ENCODE measurements around the gene SSPN. TPM values are rescaled to one million over a fixed set of nuclear protein-coding genes. Genes with fewer than 3 reads are reported as not detected.
"Not testable (repeated sequence)": the region's sequence is repeated elsewhere in the genome, so short reads cannot be mapped to it uniquely, and the experiment has no call there.

The SSPN gene
- polyA plus RNA-seq, 6 donors from 2014 or later: 1.0 to 6.7 (median 5.0) TPM

GRCh38 chr12:26224657-26225056 is 29.3 kb downstream of the SSPN start:
- H3K27ac Mint-ChIP-seq: no peak overlapping the region
- no peak for ATAC-seq (ENCODE audit: low read depth in 2 of 2)
- H3K4me3 Mint-ChIP-seq: no peak overlapping the region
- peaks cover 4 to 13% (median 13%) of the 10 kb centered on the region in 3 donors for H3K4me1 Mint-ChIP-seq
- H3K9me3 Mint-ChIP-seq: peaks cover 0 to 2% (median 0%) of the 10 kb centered on the region in 7 donors
- peaks cover 10 to 36% (median 12%) of the 10 kb centered on the region in 3 donors for H3K27me3 Mint-ChIP-seq
- no peaks in the 10 kb centered on the region for H3K36me3 Mint-ChIP-seq
- DNase-seq: no peak

GRCh38 chr12:26226122-26226521 is 30.7 kb downstream of the SSPN start:
- H3K9me3 Mint-ChIP-seq: peaks cover 0 to 2% (median 0%) of the 10 kb centered on the region in 7 donors
- no peak for DNase-seq
- H3K4me3 Mint-ChIP-seq: peak overlapping the region in 3 of 8 donors; percentile 63 to 68 (median 67)
- H3K36me3 Mint-ChIP-seq: no peaks in the 10 kb centered on the region
- H3K4me1 Mint-ChIP-seq: peaks cover 4 to 13% (median 13%) of the 10 kb centered on the region in 3 donors
- no peak overlapping the region for H3K27ac Mint-ChIP-seq
- H3K27me3 Mint-ChIP-seq: peaks cover 10 to 36% (median 12%) of the 10 kb centered on the region in 3 donors
- no peak for ATAC-seq (ENCODE audit: low read depth in 2 of 2)

- Mint-ChIP-seq H3K27me3 (peaks cover 10 to 36% (median 12%) of the 10 kb centered on the region in 3 donors), H3K4me1 (peaks cover 4 to 13% (median 13%) of the 10 kb centered on the region in 3 donors)
- ATAC-seq (ENCODE audit: low read depth in 2 of 2): peak; percentile 68 to 74
These were observed 31.4 kb downstream of the SSPN start for GRCh38 chr12:26226629-26227360.

GRCh38 chr12:26227361-26227745 is 32.0 kb downstream of the SSPN start:
- ATAC-seq (ENCODE audit: low read depth in 2 of 2): no peak
- DNase-seq: no peak
- peaks cover 4 to 13% (median 13%) of the 10 kb centered on the region in 3 donors for H3K4me1 Mint-ChIP-seq
- no peaks in the 10 kb centered on the region for H3K36me3 Mint-ChIP-seq
- H3K9me3 Mint-ChIP-seq: peaks cover 0 to 2% (median 0%) of the 10 kb centered on the region in 7 donors
- H3K4me3 Mint-ChIP-seq: peak overlapping the region in 5 of 8 donors; percentile 31 to 78 (median 67)
- H3K27me3 Mint-ChIP-seq: peaks cover 10 to 36% (median 12%) of the 10 kb centered on the region in 3 donors
- no peak overlapping the region for H3K27ac Mint-ChIP-seq

More at GRCh38 chr12:26226629-26227360, 31.4 kb downstream of the SSPN start:
- Mint-ChIP-seq H3K36me3 (no peaks in the 10 kb centered on the region), H3K27ac (no peak overlapping the region), H3K9me3 (peaks cover 0 to 2% (median 0%) of the 10 kb centered on the region in 7 donors), H3K4me3 (peak overlapping the region in 7 of 8 donors; percentile 52 to 79 (median 67))
- peak; percentile 8 for DNase-seq

- DNase-seq (no peak), ATAC-seq (ENCODE audit: low read depth in 2 of 2) (no peak)
- Mint-ChIP-seq H3K36me3 (no peaks in the 10 kb centered on the region), H3K4me1 (peaks cover 4 to 13% (median 13%) of the 10 kb centered on the region in 3 donors), H3K9me3 (peaks cover 0 to 2% (median 0%) of the 10 kb centered on the region in 7 donors), H3K27ac (no peak overlapping the region), H3K27me3 (peaks cover 10 to 40% (median 12%) of the 10 kb centered on the region in 3 donors), H3K4me3 (no peak overlapping the region)
These were observed 34.5 kb downstream of the SSPN start for GRCh38 chr12:26229910-26230309.

- ATAC-seq (ENCODE audit: low read depth in 2 of 2): no peak
- Mint-ChIP-seq H3K4me1 (peaks cover 3 to 11% (median 9%) of the 10 kb centered on the region in 3 donors), H3K27me3 (peaks cover 10 to 31% (median 16%) of the 10 kb centered on the region in 3 donors), H3K9me3 (peaks cover 0 to 4% (median 0%) of the 10 kb centered on the region in 7 donors), H3K36me3 (no peaks in the 10 kb centered on the region), H3K27ac (no peak overlapping the region), H3K4me3 (no peak overlapping the region)
- no peak for DNase-seq
These were observed 36.1 kb downstream of the SSPN start for GRCh38 chr12:26231470-26231869.

GRCh38 chr12:26231921-26232320 is 36.5 kb downstream of the SSPN start:
- H3K4me1 Mint-ChIP-seq: peaks cover 0 to 7% (median 6%) of the 10 kb centered on the region in 3 donors
- no peak for DNase-seq
- no peak overlapping the region for H3K4me3 Mint-ChIP-seq
- H3K9me3 Mint-ChIP-seq: peaks cover 0 to 4% (median 0%) of the 10 kb centered on the region in 7 donors
- H3K36me3 Mint-ChIP-seq: no peaks in the 10 kb centered on the region
- ATAC-seq (ENCODE audit: low read depth in 2 of 2): no peak
- peaks cover 10 to 26% (median 11%) of the 10 kb centered on the region in 3 donors for H3K27me3 Mint-ChIP-seq
- H3K27ac Mint-ChIP-seq: no peak overlapping the region

GRCh38 chr12:26233631-26234030 is 38.3 kb downstream of the SSPN start:
- Mint-ChIP-seq H3K9me3 (peaks cover 0 to 4% (median 0%) of the 10 kb centered on the region in 7 donors), H3K4me1 (no peaks in the 10 kb centered on the region), H3K27ac (no peak overlapping the region), H3K27me3 (peaks cover 6 to 15% (median 7%) of the 10 kb centered on the region in 3 donors), H3K36me3 (no peaks in the 10 kb centered on the region), H3K4me3 (no peak overlapping the region)
- no peak for ATAC-seq (ENCODE audit: low read depth in 2 of 2)
- DNase-seq: no peak

GRCh38 chr12:26235465-26235864 is 40.1 kb downstream of the SSPN start:
- not testable (repeated sequence) for H3K36me3 Mint-ChIP-seq; H3K4me1 Mint-ChIP-seq; DNase-seq; ATAC-seq (ENCODE audit: low read depth in 2 of 2); H3K9me3 Mint-ChIP-seq; H3K4me3 Mint-ChIP-seq; H3K27ac Mint-ChIP-seq
- H3K27me3 Mint-ChIP-seq: peaks cover 15 to 16% (median 16%) of the 10 kb centered on the region in 3 donors

GRCh38 chr12:26238341-26239121 is 43.2 kb downstream of the SSPN start:
- H3K4me3 Mint-ChIP-seq: peak overlapping the region in 1 of 8 donors; percentile 37
- no peaks in the 10 kb centered on the region for H3K4me1 Mint-ChIP-seq
- peaks cover 0 to 4% (median 0%) of the 10 kb centered on the region in 7 donors for H3K9me3 Mint-ChIP-seq
- no peak for DNase-seq
- peaks cover 15 to 16% (median 16%) of the 10 kb centered on the region in 3 donors for H3K27me3 Mint-ChIP-seq
- peak overlapping the region in 2 of 6 donors; percentile 25 to 33 for H3K27ac Mint-ChIP-seq
- no peaks in the 10 kb centered on the region for H3K36me3 Mint-ChIP-seq
- no peak for ATAC-seq (ENCODE audit: low read depth in 2 of 2)

GRCh38 chr12:26239122-26239851 is 43.9 kb downstream of the SSPN start:
- ATAC-seq (ENCODE audit: low read depth in 2 of 2) (no peak), DNase-seq (no peak)
- H3K9me3 Mint-ChIP-seq: peaks cover 0 to 4% (median 0%) of the 10 kb centered on the region in 7 donors
- peaks cover 12 to 22% (median 15%) of the 10 kb centered on the region in 3 donors for H3K27me3 Mint-ChIP-seq
- H3K4me1 Mint-ChIP-seq: no peaks in the 10 kb centered on the region
- no peaks in the 10 kb centered on the region for H3K36me3 Mint-ChIP-seq
- H3K4me3 Mint-ChIP-seq: no peak overlapping the region
- H3K27ac Mint-ChIP-seq: no peak overlapping the region

- Mint-ChIP-seq H3K36me3 (no peaks in the 10 kb centered on the region), H3K4me1 (no peaks in the 10 kb centered on the region), H3K27me3 (peaks cover 15 to 23% (median 17%) of the 10 kb centered on the region in 3 donors), H3K9me3 (peaks cover 0 to 4% (median 0%) of the 10 kb centered on the region in 7 donors), H3K4me3 (no peak overlapping the region), H3K27ac (no peak overlapping the region)
- ATAC-seq (ENCODE audit: low read depth in 2 of 2): no peak
- no peak for DNase-seq
These were observed 44.8 kb downstream of the SSPN start for GRCh38 chr12:26239852-26240815.
